Measurements from ENCODE around the gene PAPLN.

PAPLN gene

DNA sequence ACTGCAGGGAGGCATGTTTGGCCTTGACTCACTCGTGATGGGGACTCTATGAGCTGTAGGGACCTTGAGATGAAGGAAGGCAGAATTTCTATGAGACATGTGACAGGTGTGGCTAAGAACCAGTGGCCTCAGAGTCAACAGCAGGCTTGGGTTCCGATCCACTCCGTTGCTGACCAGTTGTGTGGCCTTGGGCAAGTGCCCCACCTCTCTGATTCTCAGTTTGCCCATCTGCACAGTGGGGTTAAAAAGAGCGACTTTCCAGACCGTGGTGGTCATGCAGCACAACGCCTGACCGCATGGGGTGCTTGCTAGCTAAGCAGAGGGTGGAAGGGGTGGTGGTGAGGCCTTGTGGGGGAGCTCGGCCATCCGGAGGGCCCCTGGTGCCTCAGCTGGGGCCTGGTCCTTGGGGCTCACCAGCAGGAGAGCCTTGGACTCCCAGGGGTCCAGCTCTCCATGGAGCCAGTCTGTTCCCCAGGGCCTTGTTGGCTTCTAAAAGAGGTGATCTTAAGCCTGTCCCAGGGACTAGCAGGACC lies 18.5 kb downstream of the PAPLN start:
- TF ChIP-seq POU6F1 (CRISPR knock-in tag; IDR thresholded peaks at IDR 0.05; ENCODE audit: borderline replicate concordance, low read depth) (no peak), PPARA (CRISPR knock-in tag; IDR thresholded peaks at IDR 0.05; ENCODE audit: borderline replicate concordance) (no peak), ISL1 (CRISPR knock-in tag; IDR thresholded peaks at IDR 0.05) (no peak), GLIS3 (CRISPR knock-in tag; IDR thresholded peaks at IDR 0.05) (no peak), ARNTL (CRISPR knock-in tag; IDR thresholded peaks at IDR 0.05; ENCODE audit: borderline replicate concordance, low read depth) (no peak), SNAI2 (CRISPR knock-in tag; IDR thresholded peaks at IDR 0.05) (no peak), ZNF565 (CRISPR knock-in tag; conservative IDR thresholded peaks at IDR 0.05; ENCODE audit: low read depth) (no peak), PATZ1 (CRISPR knock-in tag; IDR thresholded peaks at IDR 0.05; ENCODE audit: borderline replicate concordance) (no peak), ESRRG (CRISPR knock-in tag; IDR thresholded peaks at IDR 0.05) (no peak), TOX (CRISPR knock-in tag; IDR thresholded peaks at IDR 0.05; ENCODE audit: borderline replicate concordance) (no peak), RARB (CRISPR knock-in tag; IDR thresholded peaks at IDR 0.05) (no peak)
- TF ChIP-seq, protein P1, sequence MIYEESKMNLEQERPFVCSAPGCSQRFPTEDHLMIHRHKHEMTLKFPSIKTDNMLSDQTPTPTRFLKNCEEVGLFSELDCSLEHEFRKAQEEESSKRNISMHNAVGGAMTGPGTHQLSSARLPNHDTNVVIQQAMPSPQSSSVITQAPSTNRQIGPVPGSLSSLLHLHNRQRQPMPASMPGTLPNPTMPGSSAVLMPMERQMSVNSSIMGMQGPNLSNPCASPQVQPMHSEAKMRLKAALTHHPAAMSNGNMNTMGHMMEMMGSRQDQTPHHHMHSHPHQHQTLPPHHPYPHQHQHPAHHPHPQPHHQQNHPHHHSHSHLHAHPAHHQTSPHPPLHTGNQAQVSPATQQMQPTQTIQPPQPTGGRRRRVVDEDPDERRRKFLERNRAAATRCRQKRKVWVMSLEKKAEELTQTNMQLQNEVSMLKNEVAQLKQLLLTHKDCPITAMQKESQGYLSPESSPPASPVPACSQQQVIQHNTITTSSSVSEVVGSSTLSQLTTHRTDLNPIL (CRISPR knock-in tag; IDR thresholded peaks at IDR 0.05; ENCODE audit: low read depth): no peak
- TF ChIP-seq, protein P2, sequence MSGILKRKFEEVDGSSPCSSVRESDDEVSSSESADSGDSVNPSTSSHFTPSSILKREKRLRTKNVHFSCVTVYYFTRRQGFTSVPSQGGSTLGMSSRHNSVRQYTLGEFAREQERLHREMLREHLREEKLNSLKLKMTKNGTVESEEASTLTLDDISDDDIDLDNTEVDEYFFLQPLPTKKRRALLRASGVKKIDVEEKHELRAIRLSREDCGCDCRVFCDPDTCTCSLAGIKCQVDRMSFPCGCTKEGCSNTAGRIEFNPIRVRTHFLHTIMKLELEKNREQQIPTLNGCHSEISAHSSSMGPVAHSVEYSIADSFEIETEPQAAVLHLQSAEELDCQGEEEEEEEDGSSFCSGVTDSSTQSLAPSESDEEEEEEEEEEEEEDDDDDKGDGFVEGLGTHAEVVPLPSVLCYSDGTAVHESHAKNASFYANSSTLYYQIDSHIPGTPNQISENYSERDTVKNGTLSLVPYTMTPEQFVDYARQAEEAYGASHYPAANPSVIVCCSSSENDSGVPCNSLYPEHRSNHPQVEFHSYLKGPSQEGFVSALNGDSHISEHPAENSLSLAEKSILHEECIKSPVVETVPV (CRISPR knock-in tag; IDR thresholded peaks at IDR 0.05): no peak
- no peak for ATAC-seq

GRCh38 chr14:73258076-73258475 lies 20.8 kb downstream of the PAPLN start:
- TF ChIP-seq POU6F1 (CRISPR knock-in tag; IDR thresholded peaks at IDR 0.05; ENCODE audit: borderline replicate concordance, low read depth) (no peak), BACH2 (CRISPR knock-in tag; IDR thresholded peaks at IDR 0.05; ENCODE audit: borderline replicate concordance) (no peak), RARB (CRISPR knock-in tag; IDR thresholded peaks at IDR 0.05) (no peak), TOX (CRISPR knock-in tag; IDR thresholded peaks at IDR 0.05; ENCODE audit: borderline replicate concordance) (no peak), ZFP30 (CRISPR knock-in tag; IDR thresholded peaks at IDR 0.05) (no peak), TCF4 (CRISPR knock-in tag; IDR thresholded peaks at IDR 0.05; ENCODE audit: borderline replicate concordance) (no peak), ZNF70 (CRISPR knock-in tag; IDR thresholded peaks at IDR 0.05) (no peak), ARNTL (CRISPR knock-in tag; IDR thresholded peaks at IDR 0.05; ENCODE audit: borderline replicate concordance, low read depth) (no peak), ZC3H10 (CRISPR knock-in tag; IDR thresholded peaks at IDR 0.05) (no peak), CSDC2 (CRISPR knock-in tag; IDR thresholded peaks at IDR 0.05) (no peak), ESRRG (CRISPR knock-in tag; IDR thresholded peaks at IDR 0.05) (no peak), ISL1 (CRISPR knock-in tag; IDR thresholded peaks at IDR 0.05) (no peak), PPARA (CRISPR knock-in tag; IDR thresholded peaks at IDR 0.05; ENCODE audit: borderline replicate concordance) (no peak), ZNF565 (CRISPR knock-in tag; conservative IDR thresholded peaks at IDR 0.05; ENCODE audit: low read depth) (no peak), ZNF8 (CRISPR knock-in tag; IDR thresholded peaks at IDR 0.05) (no peak), GLIS3 (CRISPR knock-in tag; IDR thresholded peaks at IDR 0.05) (no peak)
- no peak for ATAC-seq

DNA sequence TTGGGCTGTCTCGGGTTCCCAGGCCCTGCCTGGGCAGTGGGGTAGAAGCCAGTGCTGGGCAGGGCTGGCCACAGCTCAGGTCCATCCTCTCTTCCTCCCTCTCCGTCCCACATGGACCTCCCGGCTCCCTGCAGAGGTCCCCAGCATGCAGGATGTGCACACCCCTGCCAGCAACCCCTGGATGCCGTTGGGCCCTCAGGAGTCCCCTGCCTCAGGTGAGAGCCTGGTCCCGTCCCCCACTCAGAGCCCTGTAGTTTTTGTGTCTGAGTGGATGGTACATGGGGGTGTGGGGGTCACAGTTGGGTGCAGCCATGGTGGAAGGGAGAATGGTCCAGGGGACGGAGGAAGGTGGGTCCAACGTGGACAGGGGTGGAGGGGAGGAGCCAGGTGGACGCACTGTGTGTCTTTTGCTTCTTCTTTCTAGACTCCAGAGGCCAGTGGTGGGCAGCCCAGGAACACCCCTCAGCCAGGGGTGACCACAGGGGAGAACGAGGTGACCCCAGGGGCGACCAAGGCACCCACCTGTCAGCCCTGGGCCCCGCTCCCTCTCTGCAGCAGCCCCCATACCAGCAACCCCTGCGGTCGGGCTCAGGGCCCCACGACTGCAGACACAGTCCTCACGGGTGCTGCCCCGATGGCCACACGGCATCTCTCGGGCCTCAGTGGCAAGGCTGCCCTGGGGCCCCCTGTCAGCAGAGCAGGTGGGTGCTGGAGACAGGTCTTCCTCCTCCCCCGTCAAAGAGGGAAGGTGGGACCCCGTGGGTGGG lies 21.7 kb downstream of the PAPLN start:
- no peak for ATAC-seq
- TF ChIP-seq CSDC2 (CRISPR knock-in tag; IDR thresholded peaks at IDR 0.05): no peak
- no peak for TF ChIP-seq ZNF8 (CRISPR knock-in tag; IDR thresholded peaks at IDR 0.05)
- no peak for TF ChIP-seq OSR1 (CRISPR knock-in tag; IDR thresholded peaks at IDR 0.05)
- TF ChIP-seq, protein P1 (CRISPR knock-in tag; IDR thresholded peaks at IDR 0.05; ENCODE audit: low read depth): no peak
- no peak for TF ChIP-seq TCF4 (CRISPR knock-in tag; IDR thresholded peaks at IDR 0.05; ENCODE audit: borderline replicate concordance)
- no peak for TF ChIP-seq POU6F1 (CRISPR knock-in tag; IDR thresholded peaks at IDR 0.05; ENCODE audit: borderline replicate concordance, low read depth)
- no peak for TF ChIP-seq ZC3H10 (CRISPR knock-in tag; IDR thresholded peaks at IDR 0.05)
- TF ChIP-seq BACH2 (CRISPR knock-in tag; IDR thresholded peaks at IDR 0.05; ENCODE audit: borderline replicate concordance): no peak
- TF ChIP-seq TOX (CRISPR knock-in tag; IDR thresholded peaks at IDR 0.05; ENCODE audit: borderline replicate concordance): no peak
- TF ChIP-seq, protein P2 (CRISPR knock-in tag; IDR thresholded peaks at IDR 0.05): no peak
- no peak for TF ChIP-seq ESRRG (CRISPR knock-in tag; IDR thresholded peaks at IDR 0.05)

All from SK-N-SH treated with all-trans-retinoic acid at 6 μM for 48 hours (cell line).